HG03025 (cell line): Measurements from ENCODE around the gene VBP1.
"Not testable (repeated sequence)": the region's sequence is repeated elsewhere in the genome, so short reads cannot be mapped to it uniquely, and the experiment has no call there.

Experiments used
- ATAC-seq: cut with Tn5 transposase; IDR thresholded peaks from one replicate; pipeline ENCODE4 v1.9.1; 2021; ENCODE audit warnings: mild to moderate bottlenecking, moderate library complexity; ENCODE audit not compliant: unreplicated experiment, low FRiP score

The VBP1 gene, protein sequence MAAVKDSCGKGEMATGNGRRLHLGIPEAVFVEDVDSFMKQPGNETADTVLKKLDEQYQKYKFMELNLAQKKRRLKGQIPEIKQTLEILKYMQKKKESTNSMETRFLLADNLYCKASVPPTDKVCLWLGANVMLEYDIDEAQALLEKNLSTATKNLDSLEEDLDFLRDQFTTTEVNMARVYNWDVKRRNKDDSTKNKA

GRCh38 chrX:155216179-155216939 lies at the start of gene VBP1:
VBP1 (plus strand) TSS chrX:155216460; CDS start chrX:155216483, 23 bp downstream.
- ATAC-seq = peak; percentile 98

DNA sequence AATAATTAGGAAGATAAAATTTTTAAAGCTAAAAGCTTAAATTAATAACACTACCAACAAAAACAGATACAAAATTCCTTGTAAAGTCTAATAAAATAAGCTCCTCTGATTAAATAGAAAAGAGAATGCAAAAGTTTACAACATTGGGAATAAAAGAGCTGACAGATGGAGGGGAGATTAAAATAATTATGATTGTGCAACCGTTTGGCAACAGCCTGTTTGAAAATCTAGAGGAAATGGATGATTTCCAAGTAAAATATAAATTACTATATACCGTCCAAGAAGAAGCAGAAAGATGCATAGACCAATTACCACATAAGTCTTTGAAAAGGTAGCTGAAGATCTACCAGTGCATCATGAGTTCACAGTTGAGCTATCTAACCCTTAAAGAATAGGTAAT lies 46.4 kb upstream of the VBP1 start:
- no peak for ATAC-seq

DNA sequence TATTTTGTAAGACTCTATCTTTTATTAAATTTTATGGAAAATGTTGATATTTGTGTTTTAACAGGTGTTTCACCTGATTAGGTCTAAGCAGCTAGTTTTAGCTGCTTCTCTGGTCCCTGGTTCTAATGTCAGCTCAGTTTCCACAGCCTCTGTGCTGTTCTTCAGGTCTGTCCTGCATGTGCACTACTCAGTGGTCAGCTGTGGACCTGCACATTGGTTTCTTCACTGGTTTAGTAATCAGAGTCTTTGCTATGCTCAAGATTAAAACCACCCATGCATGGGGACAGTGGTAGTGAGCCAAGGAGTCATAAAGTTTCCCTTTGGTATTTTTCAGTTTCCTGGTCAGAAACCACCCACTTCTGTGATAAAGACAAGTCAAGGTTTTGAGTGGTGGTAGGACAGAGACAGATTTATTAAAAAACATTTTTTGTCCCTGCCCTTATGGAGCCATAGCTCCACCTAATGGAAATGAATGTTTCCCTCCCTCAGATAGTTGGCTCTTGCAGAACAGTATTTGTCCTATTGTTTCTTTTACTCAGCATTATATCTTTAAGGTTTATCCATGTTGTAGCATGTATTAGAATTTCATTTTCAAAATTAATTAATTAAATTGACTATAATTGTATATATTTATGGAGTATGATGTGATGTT lies 36.8 kb upstream of the VBP1 start:
- no peak for ATAC-seq

GRCh38 chrX:155188786-155189185 lies 27.5 kb upstream of the VBP1 start:
- no peak for ATAC-seq

- ATAC-seq = no peak
These were observed 5.1 kb upstream of the VBP1 start for GRCh38 chrX:155211208-155211607.

DNA sequence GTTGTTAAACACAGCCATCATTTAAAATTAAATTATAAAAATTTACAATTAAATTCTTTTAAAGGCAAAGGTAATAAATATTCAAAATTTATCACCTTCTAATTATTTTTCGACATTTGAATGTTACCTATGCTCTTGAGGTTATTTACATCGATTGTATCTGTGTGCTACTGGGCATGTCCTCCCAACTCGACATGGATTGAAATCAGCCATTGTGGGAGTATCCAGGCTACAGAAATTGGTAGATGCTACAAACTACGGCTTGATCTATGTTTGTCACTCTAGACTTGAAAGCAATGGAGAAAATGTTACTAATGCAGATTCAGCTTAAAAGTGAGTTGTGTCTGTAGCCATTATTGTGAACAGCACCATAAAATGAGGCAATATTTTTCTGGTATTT lies 2.5 kb upstream of the VBP1 start:
- no peak for ATAC-seq

- ATAC-seq = peak; percentile 33
These were observed 649 bp upstream of the VBP1 start for GRCh38 chrX:155215443-155216178.

DNA sequence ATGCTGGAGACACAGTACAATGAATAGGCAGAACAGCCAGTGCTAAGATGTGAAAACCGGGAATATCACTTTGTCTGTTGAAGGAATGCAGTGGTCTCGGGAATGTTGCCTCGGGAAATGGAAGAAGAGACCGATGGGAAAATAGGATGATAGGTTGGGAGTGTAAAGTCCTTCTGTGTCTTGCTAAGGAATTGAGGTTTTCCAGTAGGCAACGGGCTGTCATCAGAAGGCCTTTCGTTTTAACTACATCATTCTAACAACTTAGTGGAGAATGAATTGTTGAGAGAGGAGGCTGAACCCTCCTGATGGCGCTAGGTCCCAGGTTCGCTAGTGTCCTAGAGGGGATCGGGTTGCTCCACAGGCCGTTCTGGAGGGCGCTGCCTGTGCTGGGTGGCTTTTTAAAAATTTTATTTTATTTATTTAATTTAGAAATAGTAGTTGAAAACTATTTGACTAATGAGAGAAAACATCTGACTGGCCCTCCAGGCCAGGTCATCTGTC lies 730 bp downstream of the VBP1 start:
- no peak for ATAC-seq

DNA sequence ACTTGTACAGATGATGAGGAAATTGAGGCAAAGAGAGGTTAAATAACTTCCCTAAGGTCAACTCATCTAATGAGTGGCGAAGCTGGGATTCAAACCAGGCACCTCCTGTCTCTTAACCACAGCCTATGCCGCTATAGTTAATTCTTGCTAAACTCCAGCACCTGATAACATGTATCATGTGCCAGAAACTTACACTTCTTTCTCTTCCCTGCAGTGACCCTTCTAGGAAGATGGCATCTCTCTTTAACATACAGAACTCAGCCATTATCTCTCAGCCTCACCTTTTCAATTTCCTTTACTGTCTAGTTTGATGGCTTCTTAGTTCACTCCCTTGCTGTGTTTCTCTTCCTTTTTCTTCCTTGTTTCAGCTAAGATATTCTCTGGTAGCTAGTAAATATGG lies 2.5 kb downstream of the VBP1 start:
- ATAC-seq = no peak

DNA sequence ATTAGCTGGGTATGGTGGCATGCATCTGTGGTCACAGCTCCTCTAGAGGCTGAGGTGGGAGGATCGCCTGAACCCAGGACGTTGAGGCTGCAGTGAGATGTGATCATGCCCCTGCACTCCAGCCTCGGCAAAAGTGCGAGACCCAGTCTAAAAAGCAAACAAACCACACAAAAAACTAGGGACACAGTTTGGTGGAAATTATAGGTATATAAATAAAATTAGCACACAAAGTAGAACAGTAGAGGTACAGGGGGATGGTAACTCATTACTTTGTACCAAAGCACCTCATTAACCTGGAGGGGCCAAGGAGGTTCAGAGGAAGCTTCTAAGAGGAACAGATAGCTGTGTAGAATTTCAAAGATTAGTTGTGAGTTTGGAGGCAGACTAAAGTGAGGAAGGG lies 5.1 kb downstream of the VBP1 start:
- ATAC-seq = no peak

- not testable (repeated sequence) for ATAC-seq
These were observed 7.5 kb downstream of the VBP1 start for GRCh38 chrX:155223746-155224145.

DNA sequence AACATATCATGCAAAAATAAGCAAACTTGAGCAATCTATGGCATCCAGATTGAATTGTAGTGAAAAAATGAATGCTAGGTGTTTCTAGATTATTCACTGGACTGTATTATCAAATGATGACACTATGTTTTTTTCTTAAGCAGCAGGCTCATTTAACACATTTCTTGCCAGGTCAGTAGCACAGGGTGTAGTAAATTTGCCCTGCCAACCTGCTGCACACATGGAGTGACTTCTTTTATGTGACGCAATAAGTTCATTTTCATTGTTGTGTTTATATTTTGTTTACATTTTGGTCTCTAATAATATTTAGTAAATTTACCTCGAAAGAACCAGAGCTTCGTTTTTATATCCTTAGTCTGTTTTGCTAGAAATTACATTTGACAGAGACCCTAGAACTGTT lies 9.5 kb downstream of the VBP1 start:
- ATAC-seq = no peak

DNA sequence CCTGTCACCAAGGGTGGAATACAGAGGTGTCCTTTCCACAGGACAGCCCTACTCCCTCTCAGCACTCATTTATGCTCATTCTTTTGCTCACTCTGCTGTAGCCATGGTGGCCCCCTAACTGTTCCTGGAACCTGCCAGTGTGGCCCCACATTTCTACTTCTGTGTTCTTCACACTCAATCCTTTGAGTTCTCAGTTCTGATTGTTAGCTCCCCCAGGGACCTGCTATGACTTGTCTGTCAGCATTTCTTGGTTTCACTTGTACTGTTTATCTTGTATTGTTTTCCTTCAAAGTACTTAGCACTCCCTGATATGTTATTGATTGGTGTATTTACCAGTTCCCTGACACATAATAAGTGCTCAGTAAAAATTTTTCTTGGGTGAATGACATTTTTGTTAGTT lies 14.9 kb downstream of the VBP1 start:
- ATAC-seq = peak; percentile 83

DNA sequence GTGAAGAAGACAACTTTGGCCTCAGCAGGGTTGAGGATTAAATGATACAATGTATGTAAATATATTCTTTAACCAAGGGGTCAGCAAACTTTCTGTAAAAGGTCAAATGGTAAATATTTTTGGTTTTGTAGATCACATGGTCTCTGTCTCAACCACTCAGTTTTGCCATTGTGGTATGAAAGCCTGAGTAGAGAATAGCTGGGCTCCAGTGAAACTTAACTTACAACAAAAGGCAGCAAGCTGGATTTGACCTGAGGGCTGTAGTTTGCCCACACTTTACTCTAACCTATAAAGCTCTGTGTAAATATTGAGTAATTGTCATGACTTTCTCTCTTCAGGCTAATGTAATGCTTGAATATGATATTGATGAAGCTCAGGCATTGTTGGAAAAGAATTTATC lies 19.6 kb downstream of the VBP1 start:
- ATAC-seq = no peak

DNA sequence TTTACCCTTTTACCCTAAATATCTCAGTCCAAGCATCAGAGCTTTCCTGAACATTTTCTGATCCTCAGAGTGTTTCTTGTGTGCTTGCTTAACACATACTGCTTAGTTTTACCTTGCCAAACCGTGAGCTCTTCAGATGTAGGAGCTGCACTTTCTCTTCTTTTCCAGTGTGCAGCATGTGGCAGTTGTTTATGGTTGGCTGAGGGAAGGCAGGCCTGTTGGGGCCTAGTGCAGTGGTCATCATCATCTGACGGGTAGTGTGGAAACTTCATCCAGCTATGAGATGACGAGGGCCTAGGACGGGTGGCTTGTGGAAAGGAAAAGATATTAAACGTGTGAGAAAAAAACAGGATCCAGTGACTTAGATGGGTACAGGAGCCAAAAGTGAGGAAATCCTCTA lies 21.5 kb downstream of the VBP1 start:
- no peak for ATAC-seq

DNA sequence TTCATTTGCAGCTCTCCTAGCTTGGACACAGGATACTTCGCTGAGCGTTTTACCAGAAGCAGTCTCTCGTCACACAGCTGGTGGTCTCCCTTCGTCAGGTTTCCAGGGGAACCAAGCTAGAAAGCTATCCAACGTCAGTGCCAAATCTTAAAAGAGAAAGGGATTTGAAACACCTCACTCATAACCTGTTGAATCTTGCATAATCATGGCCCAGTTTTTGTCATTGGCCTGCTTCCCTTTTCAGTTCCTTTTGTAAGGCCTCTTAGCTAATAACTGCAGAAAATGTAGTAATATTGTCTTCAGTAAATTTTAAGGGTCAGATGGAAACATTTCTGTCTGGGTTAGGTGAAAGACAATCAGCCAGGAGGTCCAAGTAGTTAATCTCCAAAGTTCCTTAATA lies 26.0 kb downstream of the VBP1 start:
- no peak for ATAC-seq

GRCh38 chrX:155246748-155247147 lies 30.5 kb downstream of the VBP1 start:
- no peak for ATAC-seq

DNA sequence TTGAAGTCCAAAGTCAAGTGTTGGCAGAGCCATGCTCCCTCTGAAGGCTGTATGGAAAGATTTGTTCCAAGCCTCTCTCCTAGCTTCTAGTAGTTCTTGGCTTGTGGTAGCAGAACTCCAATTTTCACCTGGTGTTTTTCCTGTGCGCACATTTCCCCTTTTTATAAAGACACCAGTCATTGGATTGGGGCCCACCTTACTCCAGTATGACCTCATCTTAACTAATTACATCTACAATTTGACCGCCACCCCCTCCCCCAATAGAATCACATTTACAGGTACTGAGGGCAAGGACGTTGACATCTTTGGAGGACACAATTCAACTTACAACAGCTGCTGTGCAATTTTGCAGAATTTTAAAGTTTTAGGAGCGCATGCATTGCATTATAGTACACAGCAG lies 31.2 kb downstream of the VBP1 start:
- no peak for ATAC-seq

DNA sequence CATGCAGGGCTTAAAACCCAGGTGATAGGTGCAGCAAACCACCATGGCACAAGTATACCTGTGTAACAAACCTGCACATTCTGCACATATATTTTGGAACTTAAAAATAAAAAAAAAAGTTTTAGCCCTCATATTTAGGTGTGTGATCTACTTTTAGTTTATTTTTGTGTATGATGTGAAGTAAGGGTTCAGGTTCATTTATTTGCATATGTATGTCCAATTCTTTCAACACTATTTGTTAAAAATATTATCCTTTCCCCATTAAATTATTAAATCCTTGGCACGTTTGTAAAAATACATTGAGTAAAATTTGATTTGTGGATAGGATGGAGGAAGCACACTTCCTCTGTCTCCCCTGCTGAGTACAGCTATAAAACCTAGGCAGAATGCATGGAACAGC lies 35.1 kb downstream of the VBP1 start:
- no peak for ATAC-seq

DNA sequence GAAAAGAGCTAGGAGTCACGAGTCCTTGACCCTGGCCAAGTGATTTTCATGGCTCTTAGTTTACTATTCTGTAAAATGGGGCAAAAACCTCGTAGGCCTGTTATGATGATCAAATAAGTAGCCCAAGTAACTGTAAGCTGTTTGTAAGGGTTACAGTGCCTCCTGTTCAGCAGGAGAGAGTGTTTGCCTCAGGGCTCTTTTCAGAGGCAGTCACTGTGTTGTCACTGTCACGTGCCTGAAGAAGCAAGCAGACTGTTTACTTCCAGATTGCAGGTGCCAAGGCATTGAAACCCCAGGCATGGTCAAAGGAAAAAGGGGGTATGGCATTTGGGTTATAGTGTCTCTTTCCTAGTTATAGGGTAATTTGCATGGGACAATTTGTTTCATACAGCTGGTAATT lies 43.5 kb downstream of the VBP1 start:
- ATAC-seq = no peak
